HCT116 (cell line): ENCODE results near the gene GPR176.

Experiments
- EZH2 ChIP-seq: fragments of 200-600 bp; sonication (generic); IDR thresholded peaks from 2 replicates; pipeline ENCODE4 v1.6.1; 2017; ENCODE audit warnings: antibody characterized with exemption, mixed run types
- POLR2A ChIP-seq: IDR thresholded peaks from 2 replicates; pipeline ENCODE4 v1.7.0; 2011; ENCODE audit warnings: borderline replicate concordance; ENCODE audit not compliant: insufficient read depth, insufficient read length; ENCODE audit errors: extremely low read depth
- POLR2AphosphoS5 ChIP-seq: IDR thresholded peaks from 2 replicates; pipeline ENCODE4 v1.6.1; 2011; ENCODE audit warnings: mild to moderate bottlenecking, low read depth, low read length, moderate library complexity
- SRF ChIP-seq: IDR thresholded peaks from 2 replicates; pipeline ENCODE4 v1.6.1; 2012; ENCODE audit warnings: low read depth
- ZNF274 ChIP-seq: fragments of 200-500 bp; sonication (Bioruptor generic); IDR thresholded peaks from 2 replicates; pipeline ENCODE4 v1.6.1; 2014; ENCODE audit warnings: mild to moderate bottlenecking, low read depth, low read length, inconsistent platforms
- TF ChIP-seq, protein P1 (sequence below), 3 experiments: fragments of 200-600 bp in 1 of 3; sonication (generic) in 1 of 3; IDR thresholded peaks in 2 of 3; conservative IDR thresholded peaks in 1 of 3; 2 replicates each; pipeline ENCODE4 v1.5.1; 2012 to 2017; ENCODE audit warnings: low read depth in 2 of 3, low read length in 2 of 3, antibody characterized with exemption in 1 of 3, borderline replicate concordance in 1 of 3, control low read depth in 1 of 3, mild to moderate bottlenecking in 1 of 3, mixed read lengths in 1 of 3, mixed run types in 1 of 3, moderate library complexity in 1 of 3; ENCODE audit not compliant: insufficient read depth in 1 of 3

DNA sequence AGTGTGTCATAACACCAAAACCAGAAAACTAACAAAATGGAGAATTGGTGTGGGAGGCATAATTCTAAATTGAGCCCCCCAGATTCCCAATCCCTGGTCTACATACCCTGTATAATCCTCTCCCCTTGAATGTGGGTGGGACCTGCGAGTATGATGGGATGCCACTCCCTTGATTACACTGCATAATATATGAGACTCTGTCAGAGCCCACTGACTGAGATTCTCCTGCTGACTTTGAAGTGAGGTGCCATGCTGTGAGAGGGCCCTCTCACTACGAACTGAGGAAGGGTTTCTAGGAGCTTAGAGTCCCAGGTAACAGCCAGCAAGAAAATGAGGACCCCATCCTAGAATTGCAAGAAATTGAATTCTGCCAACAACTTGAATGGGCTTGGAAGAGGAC, 49.5 kb downstream of the GPR176 start:
- TF ChIP-seq POLR2A (no peak), SRF (no peak), POLR2AphosphoS5 (no peak), ZNF274 (no peak), EZH2 (no peak)
- TF ChIP-seq, protein P1, sequence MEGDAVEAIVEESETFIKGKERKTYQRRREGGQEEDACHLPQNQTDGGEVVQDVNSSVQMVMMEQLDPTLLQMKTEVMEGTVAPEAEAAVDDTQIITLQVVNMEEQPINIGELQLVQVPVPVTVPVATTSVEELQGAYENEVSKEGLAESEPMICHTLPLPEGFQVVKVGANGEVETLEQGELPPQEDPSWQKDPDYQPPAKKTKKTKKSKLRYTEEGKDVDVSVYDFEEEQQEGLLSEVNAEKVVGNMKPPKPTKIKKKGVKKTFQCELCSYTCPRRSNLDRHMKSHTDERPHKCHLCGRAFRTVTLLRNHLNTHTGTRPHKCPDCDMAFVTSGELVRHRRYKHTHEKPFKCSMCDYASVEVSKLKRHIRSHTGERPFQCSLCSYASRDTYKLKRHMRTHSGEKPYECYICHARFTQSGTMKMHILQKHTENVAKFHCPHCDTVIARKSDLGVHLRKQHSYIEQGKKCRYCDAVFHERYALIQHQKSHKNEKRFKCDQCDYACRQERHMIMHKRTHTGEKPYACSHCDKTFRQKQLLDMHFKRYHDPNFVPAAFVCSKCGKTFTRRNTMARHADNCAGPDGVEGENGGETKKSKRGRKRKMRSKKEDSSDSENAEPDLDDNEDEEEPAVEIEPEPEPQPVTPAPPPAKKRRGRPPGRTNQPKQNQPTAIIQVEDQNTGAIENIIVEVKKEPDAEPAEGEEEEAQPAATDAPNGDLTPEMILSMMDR (IDR thresholded peaks at IDR 0.05 in 2 of 3, conservative IDR thresholded peaks at IDR 0.05 in 1 of 3; ENCODE audit: borderline replicate concordance in 1 of 3, insufficient read depth in 1 of 3, low read depth in 2 of 3, low read length in 2 of 3): no peak
